GM20000 (cell line): ENCODE data around the gene ZSCAN22.

ENCODE experiments used
- DNase-seq: peaks from one replicate; pipeline ENCODE4 v3.0.0; 2012; ENCODE audit warnings: low spot score
- TF ChIP-seq, protein P1 (sequence below): IDR thresholded peaks from 2 replicates; pipeline ENCODE4 v1.5.1; 2012; ENCODE audit warnings: mild to moderate bottlenecking, control low read depth; ENCODE audit errors: extremely low read depth, missing control alignments

ZSCAN22 gene

DNA sequence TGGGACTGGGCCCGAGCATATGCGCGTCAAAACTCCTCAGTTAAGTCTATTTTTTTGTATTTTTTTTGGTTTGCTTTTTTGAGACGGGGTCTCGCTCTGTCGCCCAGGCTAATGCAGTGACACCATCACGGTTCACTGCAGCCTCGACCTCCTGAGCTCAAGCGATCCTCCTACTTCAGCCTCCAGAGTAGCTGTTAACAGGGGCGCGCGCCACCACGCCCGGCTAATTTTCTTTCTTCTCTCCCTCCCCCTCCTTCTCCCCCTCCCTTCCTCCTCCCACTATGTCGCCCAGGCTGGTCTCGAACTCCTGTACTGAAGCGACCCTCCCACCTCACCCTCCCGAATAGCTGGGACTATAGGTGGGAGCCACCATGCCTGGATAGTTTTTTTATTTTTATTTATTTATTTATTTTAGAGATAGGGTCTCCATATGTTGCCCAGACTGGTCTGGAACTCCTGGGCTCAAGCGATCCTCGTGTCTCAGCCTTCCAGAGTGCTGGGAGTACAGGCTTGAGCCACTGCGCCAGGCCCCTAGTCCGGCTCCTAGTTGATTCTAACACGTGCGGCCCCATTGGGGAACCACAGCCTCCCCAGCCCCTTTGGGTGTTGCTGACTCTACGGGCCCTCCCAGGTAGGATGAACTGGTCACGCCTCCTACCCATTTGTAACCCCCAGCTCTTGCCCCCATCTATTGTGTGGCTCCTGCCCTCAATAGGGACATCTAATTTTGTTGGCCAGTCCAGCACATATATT, 54.8 kb downstream of the ZSCAN22 start:
- DNase-seq: no peak
- TF ChIP-seq, protein P1, sequence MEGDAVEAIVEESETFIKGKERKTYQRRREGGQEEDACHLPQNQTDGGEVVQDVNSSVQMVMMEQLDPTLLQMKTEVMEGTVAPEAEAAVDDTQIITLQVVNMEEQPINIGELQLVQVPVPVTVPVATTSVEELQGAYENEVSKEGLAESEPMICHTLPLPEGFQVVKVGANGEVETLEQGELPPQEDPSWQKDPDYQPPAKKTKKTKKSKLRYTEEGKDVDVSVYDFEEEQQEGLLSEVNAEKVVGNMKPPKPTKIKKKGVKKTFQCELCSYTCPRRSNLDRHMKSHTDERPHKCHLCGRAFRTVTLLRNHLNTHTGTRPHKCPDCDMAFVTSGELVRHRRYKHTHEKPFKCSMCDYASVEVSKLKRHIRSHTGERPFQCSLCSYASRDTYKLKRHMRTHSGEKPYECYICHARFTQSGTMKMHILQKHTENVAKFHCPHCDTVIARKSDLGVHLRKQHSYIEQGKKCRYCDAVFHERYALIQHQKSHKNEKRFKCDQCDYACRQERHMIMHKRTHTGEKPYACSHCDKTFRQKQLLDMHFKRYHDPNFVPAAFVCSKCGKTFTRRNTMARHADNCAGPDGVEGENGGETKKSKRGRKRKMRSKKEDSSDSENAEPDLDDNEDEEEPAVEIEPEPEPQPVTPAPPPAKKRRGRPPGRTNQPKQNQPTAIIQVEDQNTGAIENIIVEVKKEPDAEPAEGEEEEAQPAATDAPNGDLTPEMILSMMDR: no peak

DNA sequence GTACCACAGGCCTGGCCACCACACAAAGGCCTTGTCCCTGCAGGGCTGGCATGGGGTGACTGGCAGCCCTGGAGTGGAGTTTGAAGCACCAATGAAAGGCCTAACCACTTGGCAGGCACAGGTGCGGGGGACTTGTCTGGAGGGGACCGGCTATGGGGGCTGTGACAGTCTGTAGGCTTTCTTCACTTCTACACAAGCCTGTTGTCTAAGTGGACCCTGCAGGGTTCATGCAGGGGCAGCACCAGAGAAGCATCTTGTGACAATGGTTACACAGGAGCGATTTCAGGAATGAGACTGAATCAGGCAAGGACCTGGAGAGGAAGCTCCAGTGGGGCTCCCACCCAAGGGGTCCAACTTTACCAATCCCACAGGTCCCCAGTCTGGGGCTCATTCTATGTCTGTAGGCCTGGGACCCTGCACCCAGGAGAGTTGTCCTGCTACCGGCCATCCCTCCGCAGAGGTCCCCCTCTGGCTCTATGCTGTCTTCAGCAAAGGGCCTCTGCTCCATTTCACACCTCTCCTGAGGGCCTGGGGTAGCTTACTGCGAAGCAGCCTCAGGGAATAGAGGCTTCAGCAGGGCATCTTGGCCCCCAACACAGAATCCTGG, 56.3 kb downstream of the ZSCAN22 start:
- DNase-seq: no peak
- TF ChIP-seq, protein P1: no peak

DNA sequence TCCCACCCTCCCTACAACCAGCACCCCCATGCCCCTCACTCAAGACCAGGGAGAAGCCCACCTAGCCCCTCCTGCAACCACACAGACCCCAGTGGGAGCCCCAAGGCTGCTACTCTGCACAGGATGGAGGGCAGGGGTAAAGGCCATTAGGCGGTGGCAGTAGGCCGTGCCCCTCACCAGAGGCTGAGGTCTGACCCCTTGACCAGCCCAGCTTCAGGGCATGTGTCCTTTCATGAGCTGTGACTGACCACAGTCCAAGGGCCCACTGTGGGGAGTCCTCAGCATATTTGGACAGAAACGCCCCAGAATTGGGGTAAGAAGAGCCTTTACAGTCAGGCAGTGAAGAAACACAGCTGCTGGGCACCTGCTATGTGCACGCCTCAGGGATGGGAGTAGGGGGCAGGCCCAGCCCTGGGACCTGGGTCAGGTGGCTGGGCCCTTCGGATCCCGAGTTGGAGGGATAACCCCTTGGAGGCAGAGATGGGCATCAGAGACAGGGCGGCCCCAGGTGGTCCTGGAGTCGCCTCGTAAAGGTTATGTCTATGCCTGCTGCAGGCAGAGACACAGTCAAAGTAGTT, 58.6 kb downstream of the ZSCAN22 start:
- TF ChIP-seq, protein P1: no peak
- DNase-seq: no peak

DNA sequence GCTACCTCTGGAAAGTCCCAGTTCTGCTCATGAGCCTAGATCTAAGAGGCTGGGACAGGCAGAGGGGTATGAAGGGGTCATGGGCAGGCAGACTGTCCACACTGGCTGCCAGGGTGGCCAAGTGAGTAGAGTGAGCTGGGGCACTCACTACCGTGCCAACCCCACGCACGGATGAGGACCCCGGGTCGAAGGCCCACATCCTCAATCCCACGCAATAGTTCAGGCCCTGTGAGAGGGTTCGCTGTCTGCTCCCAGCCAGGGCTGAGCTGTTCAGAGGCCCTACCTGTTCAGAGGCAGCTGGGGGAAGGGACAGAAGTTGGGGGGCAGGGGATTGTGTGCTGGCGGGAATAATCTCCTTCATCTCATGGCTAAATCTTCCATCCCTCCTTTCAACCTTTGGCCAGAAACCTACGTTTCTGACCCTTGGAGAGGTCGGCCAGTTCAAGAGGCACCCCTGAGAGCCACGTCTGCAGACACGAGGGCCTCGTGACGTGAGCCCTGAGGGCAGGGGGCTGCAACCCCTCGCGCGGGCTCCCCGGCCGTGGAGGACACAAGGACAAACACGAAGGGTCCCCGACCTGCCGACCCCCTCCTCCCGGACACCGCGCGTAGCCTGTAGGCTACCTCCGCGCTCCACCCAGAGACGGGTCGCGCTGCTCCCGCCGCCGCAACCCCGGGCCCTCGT, 59.2 kb downstream of the ZSCAN22 start:
- TF ChIP-seq, protein P1: no peak
- no peak for DNase-seq

DNA sequence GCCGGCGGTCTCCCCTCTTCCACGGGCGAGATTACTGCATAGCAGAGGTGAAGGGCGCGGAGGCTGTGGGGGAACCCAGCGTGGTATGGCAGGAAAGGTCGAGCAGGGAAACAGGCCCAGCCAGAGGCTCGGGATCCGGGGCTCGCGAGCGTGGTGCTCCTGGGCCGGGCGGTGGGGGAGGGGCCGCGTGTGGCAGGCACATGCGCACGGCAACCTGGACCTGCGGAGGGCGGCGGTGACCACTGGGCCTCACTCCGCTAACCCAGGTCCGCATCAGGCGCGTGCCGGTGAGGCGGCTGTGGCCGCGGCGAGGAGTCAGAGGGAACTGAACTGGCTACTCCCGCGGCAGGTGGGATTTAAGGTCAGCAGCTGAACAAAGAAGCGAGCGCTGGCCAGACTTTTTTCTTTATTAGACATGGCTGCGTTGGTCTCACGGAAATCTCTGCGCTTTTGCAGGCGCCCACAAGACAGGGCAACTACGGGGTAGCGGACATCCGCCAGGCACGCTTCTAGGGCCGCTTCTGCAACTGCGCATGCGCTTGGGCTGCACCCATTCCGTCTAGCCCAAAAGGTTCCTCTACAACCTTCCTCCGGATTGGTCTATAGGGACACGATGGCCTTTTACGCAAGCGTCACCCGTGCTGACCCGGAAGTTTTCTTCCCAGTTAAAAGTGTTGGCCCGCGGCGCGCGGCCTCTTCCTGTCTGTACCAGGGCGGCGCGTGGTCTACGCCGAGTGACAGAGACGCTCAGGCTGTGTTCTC, 60.0 kb downstream of the ZSCAN22 start, which contains the start of gene RPS5:
TSS of gene RPS5 (plus strand) at position 694 of the 762 bp plus-strand sequence. CDS start 869 bp downstream, outside the sequence.
- peak; percentile 99 for DNase-seq
- TF ChIP-seq, protein P1: no peak

DNA sequence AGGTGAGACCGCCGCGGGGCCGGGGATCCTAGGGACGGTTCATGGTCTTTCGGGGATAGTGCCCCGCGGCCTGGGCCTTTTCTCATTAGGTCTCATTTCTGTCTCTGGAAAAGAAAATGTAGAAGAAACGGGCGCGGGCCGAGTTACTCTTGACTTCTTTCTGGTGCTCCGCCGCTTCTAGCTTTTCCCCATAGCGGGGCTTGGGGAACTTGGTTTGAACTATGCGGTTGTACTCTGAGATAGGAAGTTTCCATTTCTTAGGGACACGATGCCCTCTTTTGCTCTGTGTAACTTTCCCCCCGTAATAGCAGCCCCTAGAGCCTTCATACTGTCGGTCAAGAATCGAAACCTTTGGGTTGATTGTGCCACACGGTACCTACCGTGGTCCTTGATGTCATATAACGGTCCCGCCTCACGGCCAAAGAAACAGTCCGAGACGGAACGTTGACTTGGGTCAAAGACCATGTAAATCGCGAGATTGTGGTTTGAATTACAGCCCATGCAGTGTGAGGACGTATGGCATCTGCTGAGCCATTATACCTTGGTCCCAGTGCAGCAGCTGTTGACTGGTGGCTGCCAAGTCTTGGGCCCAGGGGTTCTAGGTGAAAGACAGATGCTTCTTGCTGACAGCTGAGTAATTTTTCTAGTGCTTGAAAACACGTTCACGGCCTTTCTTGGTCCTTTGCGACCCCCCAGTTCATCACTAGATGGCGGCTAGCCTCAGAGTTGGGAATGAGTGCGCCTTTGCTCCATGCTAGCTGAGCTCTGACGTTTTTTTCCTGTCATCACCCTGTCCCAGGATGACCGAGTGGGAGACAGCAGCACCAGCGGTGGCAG, 60.8 kb downstream of the ZSCAN22 start:
- TF ChIP-seq, protein P1: no peak
- no peak for DNase-seq
